ENCODE measurements around the gene DAP3.
"Not testable (repeated sequence)": the region's sequence is repeated elsewhere in the genome, so short reads cannot be mapped to it uniquely, and the experiment has no call there.

GRCh38 chr1:155759017-155759416, 70.1 kb downstream of the DAP3 start:
- TF ChIP-seq, protein P1, sequence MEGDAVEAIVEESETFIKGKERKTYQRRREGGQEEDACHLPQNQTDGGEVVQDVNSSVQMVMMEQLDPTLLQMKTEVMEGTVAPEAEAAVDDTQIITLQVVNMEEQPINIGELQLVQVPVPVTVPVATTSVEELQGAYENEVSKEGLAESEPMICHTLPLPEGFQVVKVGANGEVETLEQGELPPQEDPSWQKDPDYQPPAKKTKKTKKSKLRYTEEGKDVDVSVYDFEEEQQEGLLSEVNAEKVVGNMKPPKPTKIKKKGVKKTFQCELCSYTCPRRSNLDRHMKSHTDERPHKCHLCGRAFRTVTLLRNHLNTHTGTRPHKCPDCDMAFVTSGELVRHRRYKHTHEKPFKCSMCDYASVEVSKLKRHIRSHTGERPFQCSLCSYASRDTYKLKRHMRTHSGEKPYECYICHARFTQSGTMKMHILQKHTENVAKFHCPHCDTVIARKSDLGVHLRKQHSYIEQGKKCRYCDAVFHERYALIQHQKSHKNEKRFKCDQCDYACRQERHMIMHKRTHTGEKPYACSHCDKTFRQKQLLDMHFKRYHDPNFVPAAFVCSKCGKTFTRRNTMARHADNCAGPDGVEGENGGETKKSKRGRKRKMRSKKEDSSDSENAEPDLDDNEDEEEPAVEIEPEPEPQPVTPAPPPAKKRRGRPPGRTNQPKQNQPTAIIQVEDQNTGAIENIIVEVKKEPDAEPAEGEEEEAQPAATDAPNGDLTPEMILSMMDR (IDR thresholded peaks at IDR 0.05; ENCODE audit: borderline replicate concordance, extremely low read depth, low read length, poor library complexity, severe bottlenecking) = not testable (repeated sequence)
- not testable (repeated sequence) for TF ChIP-seq EZH2 (IDR thresholded peaks at IDR 0.05; ENCODE audit: borderline replicate concordance, low read depth, low read length, severe bottlenecking)

Measured in DND-41 (cell line).